Endothelial cell of umbilical vein (primary cell): Measurements from ENCODE around the gene HDAC9.

ENCODE experiments used
- CTCF ChIP-seq, 2 donors: IDR thresholded peaks; 1 replicate in 1 of 2; 2 replicates in 1 of 2; pipeline ENCODE4 v1.5.1; 2011; ENCODE audit warnings: low read length in 2 of 2, mild to moderate bottlenecking in 2 of 2, moderate library complexity in 2 of 2, control low read depth in 1 of 2, inconsistent platforms in 1 of 2, low read depth in 1 of 2; ENCODE audit not compliant: insufficient read depth in 1 of 2; ENCODE audit errors: extremely low read depth in 1 of 2
- POLR2A ChIP-seq: IDR thresholded peaks from 2 replicates; pipeline ENCODE4 v1.6.1; 2012; ENCODE audit warnings: low read depth, mild to moderate bottlenecking, control low read depth, low read length

- TF ChIP-seq POLR2A = no peak
- no peak for TF ChIP-seq CTCF (IDR thresholded peaks at IDR 0.05; ENCODE audit: extremely low read depth in 1 of 2, insufficient read depth in 1 of 2, low read depth in 1 of 2, low read length in 2 of 2)
These were observed 444.4 kb downstream of the HDAC9 start for GRCh38 chr7:18939771-18940592.
